Neutrophil (primary cell): Measurements from ENCODE around the gene OR5F1.

Experiments
- H3K27ac ChIP-seq: fragments of 200-600 bp; sonication (generic); 2 replicates; pipeline ENCODE4 v1.5.1; 2016; ENCODE audit warnings: mild to moderate bottlenecking, moderate library complexity
- H3K27me3 ChIP-seq: fragments of 200-600 bp; sonication (generic); 2 replicates; pipeline ENCODE4 v1.6.0; 2016; ENCODE audit warnings: mild to moderate bottlenecking
- H3K36me3 ChIP-seq: fragments of 200-600 bp; sonication (generic); 2 replicates; pipeline ENCODE4 v1.5.1; 2017
- H3K4me1 ChIP-seq, 2 experiments: fragments of 200-600 bp in 1 of 2; sonication (generic) in 1 of 2; 1 replicate in 1 of 2; 2 replicates in 1 of 2; pipeline versions ENCODE4 v1.5.1 to v1.6.1; 2013 to 2016; ENCODE audit warnings: low read depth in 1 of 2, low read length in 1 of 2, mild to moderate bottlenecking in 1 of 2, moderate library complexity in 1 of 2; ENCODE audit not compliant: control insufficient read depth in 1 of 2, insufficient read depth in 1 of 2
- H3K4me3 ChIP-seq, 2 experiments: fragments of 200-600 bp in 1 of 2; sonication (generic) in 1 of 2; 1 replicate in 1 of 2; 2 replicates in 1 of 2; pipeline ENCODE4 v1.5.1; 2013 to 2016; ENCODE audit warnings: low read depth in 1 of 2, low read length in 1 of 2, mild to moderate bottlenecking in 1 of 2, moderate library complexity in 1 of 2
- H3K9me3 ChIP-seq: fragments of 200-600 bp; sonication (generic); 2 replicates; pipeline ENCODE4 v1.5.1; 2016
- TF ChIP-seq, protein P1 (sequence below): fragments of 200-600 bp; sonication (generic); IDR thresholded peaks from 2 replicates; pipeline ENCODE4 v1.5.1; 2016; ENCODE audit warnings: antibody characterized with exemption

The OR5F1 gene

GRCh38 chr11:55994525-55994924 is at the start of gene OR5F1:
Gene OR5F1 (minus strand): TSS chr11:55994625. CDS start chr11:55994625, 0 bp downstream.
- Histone ChIP-seq H3K27ac (no peak within 1 kb of the TSS), H3K4me1 (no peaks in the 10 kb centered on the region)
- TF ChIP-seq, protein P1, sequence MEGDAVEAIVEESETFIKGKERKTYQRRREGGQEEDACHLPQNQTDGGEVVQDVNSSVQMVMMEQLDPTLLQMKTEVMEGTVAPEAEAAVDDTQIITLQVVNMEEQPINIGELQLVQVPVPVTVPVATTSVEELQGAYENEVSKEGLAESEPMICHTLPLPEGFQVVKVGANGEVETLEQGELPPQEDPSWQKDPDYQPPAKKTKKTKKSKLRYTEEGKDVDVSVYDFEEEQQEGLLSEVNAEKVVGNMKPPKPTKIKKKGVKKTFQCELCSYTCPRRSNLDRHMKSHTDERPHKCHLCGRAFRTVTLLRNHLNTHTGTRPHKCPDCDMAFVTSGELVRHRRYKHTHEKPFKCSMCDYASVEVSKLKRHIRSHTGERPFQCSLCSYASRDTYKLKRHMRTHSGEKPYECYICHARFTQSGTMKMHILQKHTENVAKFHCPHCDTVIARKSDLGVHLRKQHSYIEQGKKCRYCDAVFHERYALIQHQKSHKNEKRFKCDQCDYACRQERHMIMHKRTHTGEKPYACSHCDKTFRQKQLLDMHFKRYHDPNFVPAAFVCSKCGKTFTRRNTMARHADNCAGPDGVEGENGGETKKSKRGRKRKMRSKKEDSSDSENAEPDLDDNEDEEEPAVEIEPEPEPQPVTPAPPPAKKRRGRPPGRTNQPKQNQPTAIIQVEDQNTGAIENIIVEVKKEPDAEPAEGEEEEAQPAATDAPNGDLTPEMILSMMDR = no peak

GRCh38 chr11:56027354-56027753 is 32.9 kb upstream of the OR5F1 start, which contains the start of gene OR5AS1:
Gene OR5AS1 (plus strand): TSS chr11:56027654. CDS start chr11:56030419, 2,765 bp downstream.
- H3K27ac ChIP-seq = no peak within 1 kb of the TSS
- H3K4me1 ChIP-seq = no peaks in the 10 kb centered on the region
- H3K27me3 ChIP-seq = no peaks in the 10 kb centered on the region
- H3K9me3 ChIP-seq = no peaks in the 10 kb centered on the region
- H3K4me3 ChIP-seq = no peak within 1 kb of the TSS
- H3K36me3 ChIP-seq = no peaks in the 10 kb centered on the region
- TF ChIP-seq, protein P1 = no peak

More at GRCh38 chr11:55994525-55994924, at the start of gene OR5F1:
- H3K4me3 ChIP-seq = no peak within 1 kb of the TSS
- H3K36me3 ChIP-seq = no peaks in the 10 kb centered on the region
- no peaks in the 10 kb centered on the region for H3K9me3 ChIP-seq
- no peaks in the 10 kb centered on the region for H3K27me3 ChIP-seq

GRCh38 chr11:56013805-56014204 is 19.4 kb upstream of the OR5F1 start:
- no peak overlapping the region for H3K4me3 ChIP-seq
- no peaks in the 10 kb centered on the region for H3K36me3 ChIP-seq
- no peaks in the 10 kb centered on the region for H3K9me3 ChIP-seq
- no peak overlapping the region for H3K27ac ChIP-seq
- no peaks in the 10 kb centered on the region for H3K4me1 ChIP-seq
- no peaks in the 10 kb centered on the region for H3K27me3 ChIP-seq
- TF ChIP-seq, protein P1 = no peak

DNA sequence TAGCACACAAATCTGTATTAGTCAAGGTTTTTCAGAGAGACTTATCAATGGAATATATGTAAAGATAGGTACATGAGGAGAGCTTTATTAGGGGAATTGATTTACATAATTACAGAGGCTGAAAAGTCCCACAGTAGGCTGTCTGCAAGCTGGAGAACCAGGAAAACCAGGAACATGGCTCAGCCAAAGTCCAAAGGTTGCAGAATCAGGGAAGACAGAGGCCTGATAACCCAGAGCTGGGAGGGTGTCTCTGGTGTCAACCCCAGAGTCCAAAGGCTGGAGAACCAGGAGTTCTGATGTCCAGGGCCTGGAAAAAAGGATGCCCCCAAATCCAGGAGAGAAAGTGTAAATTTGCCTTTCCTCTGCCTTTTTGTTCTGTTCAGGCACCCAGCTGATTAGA is 16.3 kb upstream of the OR5F1 start:
- H3K36me3 ChIP-seq = no peaks in the 10 kb centered on the region
- no peak overlapping the region for H3K4me3 ChIP-seq
- no peak overlapping the region for H3K27ac ChIP-seq
- TF ChIP-seq, protein P1 = no peak
- H3K27me3 ChIP-seq = no peaks in the 10 kb centered on the region
- H3K9me3 ChIP-seq = no peaks in the 10 kb centered on the region
- no peaks in the 10 kb centered on the region for H3K4me1 ChIP-seq

DNA sequence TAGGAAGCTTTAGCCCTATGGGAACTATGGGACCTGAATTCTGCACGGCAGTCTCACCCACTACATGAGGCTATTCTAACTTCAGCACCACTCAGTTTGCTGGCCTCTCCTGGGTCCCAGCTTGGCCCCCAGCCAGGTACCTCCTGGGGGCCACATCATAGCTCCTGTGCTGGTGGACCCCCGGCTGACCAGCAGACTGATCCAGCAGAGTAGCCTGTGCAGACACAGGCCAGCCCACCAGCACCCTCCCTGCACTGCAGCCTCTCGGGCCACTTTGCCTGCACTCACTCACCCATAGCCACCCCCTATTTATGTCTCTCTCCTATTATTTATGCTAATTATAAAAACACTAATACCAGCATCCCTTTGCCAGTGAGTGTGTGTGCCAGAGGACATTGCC is 23.5 kb downstream of the OR5F1 start:
- H3K27me3 ChIP-seq = no peaks in the 10 kb centered on the region
- H3K4me3 ChIP-seq = no peak overlapping the region
- H3K4me1 ChIP-seq = no peaks in the 10 kb centered on the region
- no peaks in the 10 kb centered on the region for H3K9me3 ChIP-seq
- no peaks in the 10 kb centered on the region for H3K36me3 ChIP-seq
- TF ChIP-seq, protein P1 = no peak
- no peak overlapping the region for H3K27ac ChIP-seq

DNA sequence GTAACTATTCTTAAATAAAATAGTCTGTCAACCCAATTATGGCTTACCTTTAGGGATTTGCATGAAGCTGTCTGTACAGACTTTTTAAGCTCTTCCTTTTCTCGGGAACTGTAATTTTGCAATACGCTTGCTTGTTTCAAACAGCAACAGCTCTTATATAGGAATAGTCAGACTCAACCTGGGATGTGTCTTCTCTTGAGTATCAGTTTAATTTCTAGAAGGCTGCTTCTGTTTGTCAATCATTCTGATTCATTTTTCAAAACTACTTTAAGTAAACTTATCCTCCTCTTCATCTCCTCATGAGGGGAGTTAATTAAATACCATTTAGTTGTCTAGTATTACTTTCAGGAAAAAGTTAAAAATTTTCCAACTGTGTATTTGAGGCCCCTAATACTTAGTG is 24.6 kb downstream of the OR5F1 start, which contains the start of gene OR10AG1:
Gene OR10AG1, minus strand, starts transcription at position 101 of the 400 bp plus-strand sequence. Its CDS starts 38 bp downstream, at position 63.
- no peaks in the 10 kb centered on the region for H3K36me3 ChIP-seq
- no peaks in the 10 kb centered on the region for H3K27me3 ChIP-seq
- H3K9me3 ChIP-seq = no peaks in the 10 kb centered on the region
- no peaks in the 10 kb centered on the region for H3K4me1 ChIP-seq
- no peak within 1 kb of the TSS for H3K27ac ChIP-seq
- TF ChIP-seq, protein P1 = no peak
- H3K4me3 ChIP-seq = no peak within 1 kb of the TSS
